ENCODE results near the gene MAP2K7. TPM values are rescaled to one million over a fixed set of nuclear protein-coding genes. Genes with fewer than 3 reads are reported as not detected.

Gene MAP2K7
- total RNA-seq, 1 experiment from 2014 or later, result 54.0 TPM

DNA sequence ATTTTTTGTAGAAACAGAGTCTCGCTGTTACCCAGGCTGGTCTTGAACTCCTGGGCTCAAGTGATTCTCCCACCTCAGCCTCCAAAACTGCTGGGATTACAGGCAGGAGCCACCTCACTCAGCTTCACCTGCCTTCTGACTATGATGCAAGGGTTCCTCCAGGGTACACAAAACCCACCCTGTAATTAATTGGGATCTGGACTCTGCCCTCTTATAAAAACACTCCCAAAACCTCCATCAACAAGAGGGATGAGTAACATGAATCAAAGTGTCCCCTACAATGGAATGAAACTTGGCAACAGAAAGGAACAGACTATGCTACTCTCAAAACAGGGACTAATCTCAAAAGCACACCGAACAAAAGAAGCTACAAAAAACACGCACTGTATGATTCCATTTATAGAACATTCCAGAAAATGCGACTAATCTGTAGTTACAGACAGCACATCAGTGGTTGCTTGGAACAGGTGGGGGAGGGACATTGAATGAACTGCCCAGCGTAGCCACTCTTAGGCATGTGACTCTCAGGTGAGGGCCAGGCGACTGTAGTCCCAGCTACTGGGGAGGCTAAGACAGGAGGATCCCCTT lies 26.3 kb upstream of the MAP2K7 start:
- Histone ChIP-seq H3F3A (ENCODE audit: insufficient read depth, low read depth) (peaks cover 36% of the 10 kb centered on the region; the same call in 1 of the 2 replicates), H4K20me1 (ENCODE audit: insufficient read depth) (no peaks in the 10 kb centered on the region), H3K9me2 (ENCODE audit: insufficient read depth) (no peaks in the 10 kb centered on the region), H3K4me3 (no peak overlapping the region), H3K27me3 (ENCODE audit: insufficient read depth, low read depth) (no peaks in the 10 kb centered on the region), H3K27ac (no peak overlapping the region), H2AFZ (no peak overlapping the region), H3K4me2 (no peak overlapping the region), H3K4me1 (replicated peaks; ENCODE audit: insufficient read depth) (peaks cover 8% of the 10 kb centered on the region; the same call in 1 of the 2 replicates), H3K36me3 (ENCODE audit: low read depth) (no peaks in the 10 kb centered on the region), H3K9me3 (ENCODE audit: insufficient read depth, low read depth) (no peaks in the 10 kb centered on the region), H3K79me2 (ENCODE audit: low read depth) (no peaks in the 10 kb centered on the region)
- no peak for TF ChIP-seq EZH2 (IDR thresholded peaks at IDR 0.05; ENCODE audit: low read depth)
- TF ChIP-seq, protein P1, sequence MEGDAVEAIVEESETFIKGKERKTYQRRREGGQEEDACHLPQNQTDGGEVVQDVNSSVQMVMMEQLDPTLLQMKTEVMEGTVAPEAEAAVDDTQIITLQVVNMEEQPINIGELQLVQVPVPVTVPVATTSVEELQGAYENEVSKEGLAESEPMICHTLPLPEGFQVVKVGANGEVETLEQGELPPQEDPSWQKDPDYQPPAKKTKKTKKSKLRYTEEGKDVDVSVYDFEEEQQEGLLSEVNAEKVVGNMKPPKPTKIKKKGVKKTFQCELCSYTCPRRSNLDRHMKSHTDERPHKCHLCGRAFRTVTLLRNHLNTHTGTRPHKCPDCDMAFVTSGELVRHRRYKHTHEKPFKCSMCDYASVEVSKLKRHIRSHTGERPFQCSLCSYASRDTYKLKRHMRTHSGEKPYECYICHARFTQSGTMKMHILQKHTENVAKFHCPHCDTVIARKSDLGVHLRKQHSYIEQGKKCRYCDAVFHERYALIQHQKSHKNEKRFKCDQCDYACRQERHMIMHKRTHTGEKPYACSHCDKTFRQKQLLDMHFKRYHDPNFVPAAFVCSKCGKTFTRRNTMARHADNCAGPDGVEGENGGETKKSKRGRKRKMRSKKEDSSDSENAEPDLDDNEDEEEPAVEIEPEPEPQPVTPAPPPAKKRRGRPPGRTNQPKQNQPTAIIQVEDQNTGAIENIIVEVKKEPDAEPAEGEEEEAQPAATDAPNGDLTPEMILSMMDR (conservative IDR thresholded peaks at IDR 0.05), result no peak
- intact Hi-C loops (cut with micrococcal nuclease; ENCODE audit: unreplicated experiment), result no loop called here
- ChIA-PET CTCF (no interaction called here), POLR2A (ENCODE audit: unreplicated experiment) (interaction anchor here (0.6 kb wide), 2 partner anchors 25 to 43 kb away, joined by 3 to 5 read pairs; no protein-coding TSS in a partner anchor)
- no TSS peak for BruUV-seq (replicated peaks)
- DNase-seq, result no peak

DNA sequence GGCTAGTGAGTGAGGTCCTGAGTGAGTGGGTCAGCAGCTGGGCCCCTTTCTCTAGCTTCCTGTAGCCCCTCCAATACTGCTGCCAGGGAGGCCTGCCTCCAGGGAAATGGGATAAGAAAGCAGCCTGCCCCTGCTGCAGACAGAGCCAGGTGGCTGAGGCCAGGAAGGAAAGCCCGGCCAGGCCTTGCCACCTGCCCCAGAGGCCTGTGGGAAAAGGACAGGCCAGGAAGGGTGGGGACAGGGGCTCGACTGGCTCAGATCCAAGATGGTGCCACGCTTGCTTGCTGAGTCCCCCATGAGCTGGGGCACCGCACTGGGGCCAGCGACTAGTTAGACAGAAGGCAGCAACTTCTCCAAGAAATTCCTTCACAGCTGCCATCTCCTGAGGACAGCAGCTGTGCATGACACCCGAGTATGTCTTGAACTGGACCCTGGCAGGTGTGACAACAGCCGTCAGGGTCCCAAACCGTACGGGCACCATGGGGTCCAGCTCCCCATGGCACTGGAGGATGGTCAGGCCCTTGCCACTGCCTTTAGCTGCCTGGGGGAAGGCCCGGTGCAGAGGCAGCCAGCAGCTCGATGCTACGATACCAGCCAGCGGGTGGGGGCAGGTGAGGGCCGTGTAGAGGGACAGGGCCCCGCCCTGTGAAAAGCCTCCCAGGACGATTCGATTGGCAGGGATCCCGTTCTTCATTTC lies 24.4 kb upstream of the MAP2K7 start:
- no peak overlapping the region for H3K27ac ChIP-seq
- H3K9me3 ChIP-seq (ENCODE audit: insufficient read depth, low read depth), result no peaks in the 10 kb centered on the region
- TF ChIP-seq, protein P1 (conservative IDR thresholded peaks at IDR 0.05), result no peak
- no peak for TF ChIP-seq EZH2 (IDR thresholded peaks at IDR 0.05; ENCODE audit: low read depth)
- H3K27me3 ChIP-seq (ENCODE audit: insufficient read depth, low read depth), result no peaks in the 10 kb centered on the region
- H3K4me2 ChIP-seq, result no peak overlapping the region
- ChIA-PET CTCF (no interaction called here), POLR2A (ENCODE audit: unreplicated experiment) (no interaction called here)
- H3K9me2 ChIP-seq (ENCODE audit: insufficient read depth), result no peaks in the 10 kb centered on the region
- no TSS peak for BruUV-seq (replicated peaks)
- H3K79me2 ChIP-seq (ENCODE audit: low read depth), result no peaks in the 10 kb centered on the region
- intact Hi-C loops (cut with micrococcal nuclease; ENCODE audit: unreplicated experiment), result no loop called here
- H3K4me3 ChIP-seq, result no peak overlapping the region
- no peak for DNase-seq
- peaks cover 42% of the 10 kb centered on the region for H3F3A ChIP-seq (ENCODE audit: insufficient read depth, low read depth)
- H4K20me1 ChIP-seq (ENCODE audit: insufficient read depth), result peaks cover 3% of the 10 kb centered on the region; the same call in 1 of the 2 replicates
- no peak overlapping the region for H2AFZ ChIP-seq
- H3K4me1 ChIP-seq (replicated peaks; ENCODE audit: insufficient read depth), result peaks cover 4% of the 10 kb centered on the region; the same call in 1 of the 2 replicates
- H3K36me3 ChIP-seq (ENCODE audit: low read depth), result no peaks in the 10 kb centered on the region

DNA sequence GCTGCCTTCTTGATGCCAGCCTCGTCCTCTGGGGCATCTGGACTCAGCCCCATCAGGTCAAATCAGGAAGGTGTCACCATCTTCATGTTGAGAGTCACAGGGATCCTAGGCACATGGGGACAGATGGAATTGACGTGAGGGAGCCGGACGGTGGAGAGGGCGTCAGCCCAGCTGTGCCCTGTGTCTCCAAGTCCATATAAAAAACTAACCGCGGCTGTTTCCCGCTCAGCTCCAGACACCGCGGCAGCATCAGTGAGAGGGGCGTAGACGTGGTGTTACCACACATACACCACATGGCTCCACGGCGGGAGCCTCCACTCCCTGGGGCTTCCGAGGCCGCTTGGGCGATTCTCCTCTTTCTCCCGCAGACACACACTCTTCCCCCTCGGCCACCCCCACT lies 23.8 kb upstream of the MAP2K7 start:
- H3K27me3 ChIP-seq (ENCODE audit: insufficient read depth, low read depth), result no peaks in the 10 kb centered on the region
- no peaks in the 10 kb centered on the region for H3K36me3 ChIP-seq (ENCODE audit: low read depth)
- peaks cover 42% of the 10 kb centered on the region for H3F3A ChIP-seq (ENCODE audit: insufficient read depth, low read depth)
- intact Hi-C loops (cut with micrococcal nuclease; ENCODE audit: unreplicated experiment), result no loop called here
- peaks cover 3% of the 10 kb centered on the region; the same call in 1 of the 2 replicates for H4K20me1 ChIP-seq (ENCODE audit: insufficient read depth)
- no peak overlapping the region for H3K27ac ChIP-seq
- H2AFZ ChIP-seq, result no peak overlapping the region
- no peak for DNase-seq
- ChIA-PET CTCF (no interaction called here), POLR2A (ENCODE audit: unreplicated experiment) (no interaction called here)
- H3K4me2 ChIP-seq, result no peak overlapping the region
- H3K4me1 ChIP-seq (replicated peaks; ENCODE audit: insufficient read depth), result peaks cover 3% of the 10 kb centered on the region; the same call in 1 of the 2 replicates
- H3K9me3 ChIP-seq (ENCODE audit: insufficient read depth, low read depth), result no peaks in the 10 kb centered on the region
- H3K79me2 ChIP-seq (ENCODE audit: low read depth), result no peaks in the 10 kb centered on the region
- TF ChIP-seq EZH2 (IDR thresholded peaks at IDR 0.05; ENCODE audit: low read depth), result no peak
- TF ChIP-seq, protein P1 (conservative IDR thresholded peaks at IDR 0.05), result no peak
- H3K4me3 ChIP-seq, result no peak overlapping the region
- no peaks in the 10 kb centered on the region for H3K9me2 ChIP-seq (ENCODE audit: insufficient read depth)
- no TSS peak for BruUV-seq (replicated peaks)
